ENCODE results near the gene LRRC73.
A peak's percentile ranks its signal among the peaks of the same experiment; 100 is the strongest.

LRRC73 gene

GRCh38 chr6:43520097-43520496, 10.0 kb upstream of the LRRC73 start:
- H3K4me3 ChIP-seq (ENCODE audit: low read length) = no peak overlapping the region
- no peak for TF ChIP-seq ZNF274 (IDR thresholded peaks at IDR 0.05; ENCODE audit: low read depth, low read length)

GRCh38 chr6:43517505-43518357, 7.6 kb upstream of the LRRC73 start:
- H3K4me3 ChIP-seq (ENCODE audit: low read length) = peak overlapping the region; percentile 87
- TF ChIP-seq ZNF274 (IDR thresholded peaks at IDR 0.05; ENCODE audit: low read depth, low read length) = no peak

- no peak for TF ChIP-seq ZNF274 (IDR thresholded peaks at IDR 0.05; ENCODE audit: low read depth, low read length)
These were observed 6.8 kb upstream of the LRRC73 start, which contains the start of the genes POLR1C and YIPF3 for GRCh38 chr6:43516697-43517504. POLR1C (plus strand) TSS chr6:43517089; CDS start chr6:43517110, 21 bp downstream. YIPF3 (minus strand) TSS chr6:43516926; CDS start chr6:43516807, 119 bp downstream.

GRCh38 chr6:43516367-43516696, 6.2 kb upstream of the LRRC73 start:
- H3K4me3 ChIP-seq (ENCODE audit: low read length) = peak overlapping the region; percentile 87
- no peak for TF ChIP-seq ZNF274 (IDR thresholded peaks at IDR 0.05; ENCODE audit: low read depth, low read length)

More at GRCh38 chr6:43516697-43517504, 6.8 kb upstream of the LRRC73 start, which contains the start of the genes POLR1C and YIPF3:
- H3K4me3 ChIP-seq (ENCODE audit: low read length) = peak within 1 kb of the TSS; percentile 87

GRCh38 chr6:43515808-43516207, 5.7 kb upstream of the LRRC73 start:
- no peak for TF ChIP-seq ZNF274 (IDR thresholded peaks at IDR 0.05; ENCODE audit: low read depth, low read length)

GRCh38 chr6:43511824-43512415, 1.8 kb upstream of the LRRC73 start:
- H3K4me3 ChIP-seq (ENCODE audit: low read length) = no peak overlapping the region
- TF ChIP-seq ZNF274 (IDR thresholded peaks at IDR 0.05; ENCODE audit: low read depth, low read length) = no peak

More at GRCh38 chr6:43515808-43516207, 5.7 kb upstream of the LRRC73 start:
- peak overlapping the region; percentile 87 for H3K4me3 ChIP-seq (ENCODE audit: low read length)

- no peak overlapping the region for H3K4me3 ChIP-seq (ENCODE audit: low read length)
- TF ChIP-seq ZNF274 (IDR thresholded peaks at IDR 0.05; ENCODE audit: low read depth, low read length) = no peak
These were observed 649 bp upstream of the LRRC73 start for GRCh38 chr6:43510827-43511163.

GRCh38 chr6:43509142-43509983, 783 bp downstream of the LRRC73 start:
- peak overlapping the region; percentile 50; the same call in 1 of the 2 replicates for H3K4me3 ChIP-seq (ENCODE audit: low read length)
- TF ChIP-seq ZNF274 (IDR thresholded peaks at IDR 0.05; ENCODE audit: low read depth, low read length) = no peak

GRCh38 chr6:43508481-43509141, 1.5 kb downstream of the LRRC73 start:
- no peak for TF ChIP-seq ZNF274 (IDR thresholded peaks at IDR 0.05; ENCODE audit: low read depth, low read length)
- no peak overlapping the region for H3K4me3 ChIP-seq (ENCODE audit: low read length)

- TF ChIP-seq ZNF274 (IDR thresholded peaks at IDR 0.05; ENCODE audit: low read depth, low read length) = no peak
- H3K4me3 ChIP-seq (ENCODE audit: low read length) = no peak overlapping the region
These were observed 3.3 kb downstream of the LRRC73 start for GRCh38 chr6:43506667-43507471.

- no peak overlapping the region for H3K4me3 ChIP-seq (ENCODE audit: low read length)
- TF ChIP-seq ZNF274 (IDR thresholded peaks at IDR 0.05; ENCODE audit: low read depth, low read length) = no peak
These were observed 4.0 kb downstream of the LRRC73 start for GRCh38 chr6:43506171-43506570.

- no peak for TF ChIP-seq ZNF274 (IDR thresholded peaks at IDR 0.05; ENCODE audit: low read depth, low read length)
- no peak overlapping the region for H3K4me3 ChIP-seq (ENCODE audit: low read length)
These were observed 4.4 kb downstream of the LRRC73 start for GRCh38 chr6:43505718-43506117.
